T-helper 17 cell (primary cell): Measurements from ENCODE around the gene VAV1. TPM values are rescaled to one million over a fixed set of nuclear protein-coding genes. Genes with fewer than 3 reads are reported as not detected.

Experiments used
- ATAC-seq: fragments of 150-1000 bp; cut with Tn5 transposase; 2 replicates; pipeline ENCODE4 v1.10.0; 2021; ENCODE audit warnings: mild to moderate bottlenecking, moderate library complexity
- DNase-seq, 3 donors: peaks; one replicate each; pipeline versions ENCODE4 v3.0.0 to v3.0.0-alpha.2; 2020 to 2021
- H3K9me3 ChIP-seq: one replicate; pipeline ENCODE4 v1.7.0; 2013; ENCODE audit warnings: low read length, mild to moderate bottlenecking; ENCODE audit not compliant: control insufficient read depth, poor library complexity, severe bottlenecking
- H3K27ac Mint-ChIP-seq: one replicate; pipeline ENCODE4 v1.8.0; 2022; ENCODE audit warnings: mild to moderate bottlenecking, moderate library complexity, mixed read lengths
- H3K27me3 Mint-ChIP-seq: one replicate; pipeline ENCODE4 v1.8.0; 2022; ENCODE audit warnings: mixed read lengths
- H3K36me3 Mint-ChIP-seq: one replicate; pipeline ENCODE4 v1.8.0; 2022; ENCODE audit warnings: low read depth, mixed read lengths
- H3K4me1 Mint-ChIP-seq: one replicate; pipeline ENCODE4 v1.8.0; 2022; ENCODE audit warnings: mild to moderate bottlenecking, mixed read lengths
- H3K4me3 Mint-ChIP-seq: one replicate; pipeline ENCODE4 v1.8.0; 2022; ENCODE audit warnings: mild to moderate bottlenecking, moderate library complexity, mixed read lengths
- total RNA-seq, 4 donors: library from RNA in 2 of 4; stranded (reverse) in 2 of 4; gene quantifications; one replicate each; pipeline ENCODE4 v1.2.3 and lab custom pipeline; 2022 to 2026

VAV1 gene
- total RNA-seq, 2 donors from 2014 or later = 83.0 to 92.0 TPM

- H3K27ac Mint-ChIP-seq = no peak overlapping the region
- DNase-seq (no peak), ATAC-seq (no peak)
- peaks cover 2% of the 10 kb centered on the region for H3K4me1 Mint-ChIP-seq
- H3K36me3 Mint-ChIP-seq = peaks cover 6% of the 10 kb centered on the region
- no peaks in the 10 kb centered on the region for H3K9me3 ChIP-seq
- H3K4me3 Mint-ChIP-seq = no peak overlapping the region
- H3K27me3 Mint-ChIP-seq = no peaks in the 10 kb centered on the region
Measured at GRCh38 chr19:6876748-6877147, 104.2 kb downstream of the VAV1 start.

- ATAC-seq (no peak), DNase-seq (no peak)
- no peak overlapping the region for H3K27ac Mint-ChIP-seq
- H3K27me3 Mint-ChIP-seq = no peaks in the 10 kb centered on the region
- peaks cover 2% of the 10 kb centered on the region for H3K4me1 Mint-ChIP-seq
- H3K36me3 Mint-ChIP-seq = peaks cover 6% of the 10 kb centered on the region
- H3K9me3 ChIP-seq = no peaks in the 10 kb centered on the region
- H3K4me3 Mint-ChIP-seq = no peak overlapping the region
Measured at GRCh38 chr19:6877766-6878165, 105.3 kb downstream of the VAV1 start.

- no peak overlapping the region for H3K4me3 Mint-ChIP-seq
Measured at GRCh38 chr19:6886277-6886897, 113.9 kb downstream of the VAV1 start.

GRCh38 chr19:6887316-6887715 is 114.8 kb downstream of the VAV1 start, which contains the start of gene ADGRE1:
Gene ADGRE1 (plus strand): TSS chr19:6887579. CDS start chr19:6887609, 30 bp downstream.
- DNase-seq (no peak), ATAC-seq (no peak)
- H3K4me3 Mint-ChIP-seq = no peak within 1 kb of the TSS
- H3K27me3 Mint-ChIP-seq = no peaks in the 10 kb centered on the region
- H3K27ac Mint-ChIP-seq = no peak within 1 kb of the TSS
- H3K36me3 Mint-ChIP-seq = no peaks in the 10 kb centered on the region
- peaks cover 15% of the 10 kb centered on the region for H3K4me1 Mint-ChIP-seq
- no peaks in the 10 kb centered on the region for H3K9me3 ChIP-seq

More at GRCh38 chr19:6886277-6886897, 113.9 kb downstream of the VAV1 start:
- no peaks in the 10 kb centered on the region for H3K36me3 Mint-ChIP-seq
- no peaks in the 10 kb centered on the region for H3K27me3 Mint-ChIP-seq
- ATAC-seq = no peak
- H3K27ac Mint-ChIP-seq = no peak overlapping the region
- H3K9me3 ChIP-seq = no peaks in the 10 kb centered on the region
- DNase-seq = no peak
- peaks cover 8% of the 10 kb centered on the region for H3K4me1 Mint-ChIP-seq

GRCh38 chr19:6888967-6889366 is 116.5 kb downstream of the VAV1 start:
- Mint-ChIP-seq H3K36me3 (no peaks in the 10 kb centered on the region), H3K27me3 (no peaks in the 10 kb centered on the region), H3K27ac (no peak overlapping the region), H3K4me1 (peaks cover 22% of the 10 kb centered on the region), H3K4me3 (no peak overlapping the region)
- DNase-seq (no peak), ATAC-seq (no peak)
- H3K9me3 ChIP-seq = no peaks in the 10 kb centered on the region

- DNase-seq = no peak
- H3K9me3 ChIP-seq = peaks cover 2% of the 10 kb centered on the region
- no peaks in the 10 kb centered on the region for H3K27me3 Mint-ChIP-seq
- peak overlapping the region; percentile 37 for H3K27ac Mint-ChIP-seq
- peak; percentile 60 for ATAC-seq
- H3K36me3 Mint-ChIP-seq = no peaks in the 10 kb centered on the region
- peak overlapping the region; percentile 22 for H3K4me3 Mint-ChIP-seq
- H3K4me1 Mint-ChIP-seq = peaks cover 22% of the 10 kb centered on the region
Measured at GRCh38 chr19:6890401-6890913, 117.9 kb downstream of the VAV1 start.

- Mint-ChIP-seq H3K27ac (peak overlapping the region; percentile 37), H3K27me3 (no peaks in the 10 kb centered on the region), H3K36me3 (no peaks in the 10 kb centered on the region), H3K4me3 (peak overlapping the region; percentile 22), H3K4me1 (peaks cover 22% of the 10 kb centered on the region)
- DNase-seq = no peak
- peak; percentile 48 for ATAC-seq
- H3K9me3 ChIP-seq = peaks cover 5% of the 10 kb centered on the region
Measured at GRCh38 chr19:6890938-6891337, 118.4 kb downstream of the VAV1 start.

- DNase-seq = no peak
- H3K9me3 ChIP-seq = peaks cover 5% of the 10 kb centered on the region
- H3K36me3 Mint-ChIP-seq = no peaks in the 10 kb centered on the region
- no peaks in the 10 kb centered on the region for H3K27me3 Mint-ChIP-seq
- H3K4me3 Mint-ChIP-seq = peak overlapping the region; percentile 67
- H3K27ac Mint-ChIP-seq = peak overlapping the region; percentile 37
- ATAC-seq = peak; percentile 59
- H3K4me1 Mint-ChIP-seq = peaks cover 22% of the 10 kb centered on the region
Measured at GRCh38 chr19:6891761-6892385, 119.4 kb downstream of the VAV1 start.

GRCh38 chr19:6894313-6894712 is 121.8 kb downstream of the VAV1 start:
- peaks cover 14% of the 10 kb centered on the region for H3K4me1 Mint-ChIP-seq
- H3K27ac Mint-ChIP-seq = no peak overlapping the region
- no peak for DNase-seq
- H3K9me3 ChIP-seq = peaks cover 5% of the 10 kb centered on the region
- no peak overlapping the region for H3K4me3 Mint-ChIP-seq
- no peaks in the 10 kb centered on the region for H3K27me3 Mint-ChIP-seq
- no peak for ATAC-seq
- peaks cover 2% of the 10 kb centered on the region for H3K36me3 Mint-ChIP-seq

- Mint-ChIP-seq H3K36me3 (peaks cover 2% of the 10 kb centered on the region), H3K4me1 (no peaks in the 10 kb centered on the region), H3K4me3 (no peak overlapping the region), H3K27me3 (no peaks in the 10 kb centered on the region), H3K27ac (no peak overlapping the region)
- ATAC-seq (no peak), DNase-seq (no peak)
- H3K9me3 ChIP-seq = no peaks in the 10 kb centered on the region
Measured at GRCh38 chr19:6903446-6903845, 130.9 kb downstream of the VAV1 start.

- Mint-ChIP-seq H3K27me3 (no peaks in the 10 kb centered on the region), H3K36me3 (no peaks in the 10 kb centered on the region), H3K4me3 (no peak overlapping the region), H3K27ac (no peak overlapping the region), H3K4me1 (peaks cover 2% of the 10 kb centered on the region)
- no peak for ATAC-seq
- DNase-seq = no peak
- no peaks in the 10 kb centered on the region for H3K9me3 ChIP-seq
Measured at GRCh38 chr19:6906559-6907060, 134.1 kb downstream of the VAV1 start.
